ENCODE data around the gene MALSU1. TPM values are rescaled to one million over a fixed set of nuclear protein-coding genes. Genes with fewer than 3 reads are reported as not detected.

The MALSU1 gene
- total RNA-seq, result 50.7 and 54.2 TPM in 2 replicates

DNA sequence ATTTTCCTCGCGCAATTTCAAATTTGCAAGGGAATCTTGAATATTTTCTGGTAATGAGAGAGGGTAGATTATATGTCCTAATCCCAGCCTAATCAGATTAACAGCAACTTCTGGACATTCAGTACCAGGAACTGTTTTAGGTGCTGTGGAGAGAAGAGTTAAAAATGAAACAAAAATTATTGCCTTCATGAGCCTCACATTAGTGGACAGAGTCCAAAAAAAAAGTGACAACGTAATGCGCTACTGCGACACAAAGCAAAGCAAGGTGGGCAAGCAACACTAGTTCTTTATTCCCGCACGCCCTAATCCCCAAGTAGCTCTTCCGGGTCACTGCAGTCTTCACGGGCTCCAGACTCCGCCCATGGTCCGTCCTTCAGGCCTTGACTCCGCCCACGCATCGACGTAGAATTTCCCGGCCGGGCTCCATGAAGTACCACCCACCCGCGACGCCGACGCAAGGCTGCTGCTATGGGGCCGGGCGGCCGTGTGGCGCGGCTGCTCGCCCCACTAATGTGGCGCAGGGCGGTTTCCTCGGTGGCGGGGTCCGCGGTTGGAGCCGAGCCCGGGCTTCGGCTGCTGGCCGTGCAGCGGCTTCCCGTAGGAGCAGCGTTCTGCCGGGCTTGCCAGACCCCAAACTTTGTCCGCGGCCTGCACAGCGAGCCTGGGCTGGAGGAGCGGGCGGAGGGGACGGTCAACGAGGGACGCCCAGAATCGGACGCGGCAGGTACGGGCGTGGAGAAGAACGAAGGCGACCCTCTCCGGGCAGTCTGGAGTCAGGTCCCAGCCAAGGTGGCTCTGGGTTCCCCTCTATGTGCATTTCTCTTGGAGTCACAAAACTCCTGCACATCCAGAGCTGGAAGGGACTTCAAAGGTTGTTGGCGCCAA lies at the start of gene MALSU1:
Gene MALSU1 (plus strand): TSS at position 455 of the 885 bp plus-strand sequence. CDS start 14 bp downstream, at position 469.
- DNase-seq (ENCODE audit: low read depth in 2 of 2), result peak; percentile 90 to 96

DNA sequence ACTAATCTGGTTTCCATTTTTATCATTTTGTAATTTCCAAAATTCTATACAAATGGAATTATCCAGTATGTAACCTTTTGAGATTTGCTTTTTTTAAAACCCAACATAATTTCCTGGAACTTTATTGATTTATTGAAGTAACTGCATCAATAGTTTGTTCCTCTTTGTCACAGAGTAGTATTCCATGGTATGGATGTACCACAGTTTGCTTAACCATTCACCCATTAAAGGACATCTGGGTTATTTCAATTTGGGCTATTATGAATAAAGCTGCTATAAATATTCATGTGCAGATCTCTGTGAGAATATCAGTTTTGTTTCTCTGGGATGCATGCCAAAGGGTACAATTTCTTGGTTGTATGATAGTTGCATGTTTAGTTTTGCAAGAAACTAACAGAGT lies 49.7 kb upstream of the MALSU1 start:
- no peak for DNase-seq (ENCODE audit: low read depth in 2 of 2)

DNA sequence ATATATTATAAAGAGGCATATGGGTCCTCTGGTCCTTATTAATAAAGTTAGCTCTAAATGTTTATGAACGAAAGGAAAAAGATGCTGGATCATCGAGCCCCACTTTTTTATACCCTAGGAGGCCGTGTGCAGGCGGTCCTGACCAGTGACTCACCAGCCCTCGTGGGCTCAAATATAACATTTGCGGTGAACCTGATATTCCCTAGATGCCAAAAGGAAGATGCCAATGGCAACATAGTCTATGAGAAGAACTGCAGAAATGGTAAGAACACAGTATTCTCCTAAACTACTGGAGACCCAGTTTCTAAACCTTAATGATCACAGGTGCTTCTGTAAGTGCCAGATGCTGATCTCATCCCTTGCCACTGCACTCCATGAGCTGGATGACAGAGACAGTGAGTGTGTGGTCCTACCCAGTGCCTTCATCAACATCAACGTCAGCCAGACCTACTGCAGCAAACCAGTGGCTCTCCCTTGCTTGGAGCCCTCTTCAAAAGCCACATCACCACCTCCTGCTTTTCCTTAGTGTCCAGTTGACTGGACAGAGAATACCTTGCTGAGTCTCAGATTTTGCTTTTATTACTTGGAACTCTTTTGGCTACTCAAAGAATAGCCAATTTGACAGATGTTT lies 45.0 kb upstream of the MALSU1 start:
- DNase-seq (ENCODE audit: low read depth in 2 of 2), result no peak

DNA sequence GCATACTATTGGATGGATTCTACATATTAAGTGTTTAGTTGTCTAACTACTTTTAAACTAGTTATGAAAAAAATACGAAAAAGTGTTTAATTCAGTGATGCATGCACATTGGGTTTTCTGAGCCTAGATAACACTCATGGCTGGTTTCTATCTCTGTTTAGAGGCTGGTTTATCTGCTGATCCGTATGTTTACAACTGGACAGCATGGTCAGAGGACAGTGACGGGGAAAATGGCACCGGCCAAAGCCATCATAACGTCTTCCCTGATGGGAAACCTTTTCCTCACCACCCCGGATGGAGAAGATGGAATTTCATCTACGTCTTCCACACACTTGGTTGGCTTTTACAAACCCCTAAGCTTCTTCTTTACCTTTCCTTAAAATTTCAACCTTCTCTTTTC lies 42.4 kb upstream of the MALSU1 start:
- no peak for DNase-seq (ENCODE audit: low read depth in 2 of 2)

GRCh38 chr7:23260371-23260770 lies 38.8 kb upstream of the MALSU1 start:
- no peak for DNase-seq (ENCODE audit: low read depth in 2 of 2)

GRCh38 chr7:23261843-23262452 lies 37.2 kb upstream of the MALSU1 start:
- peak; percentile 30 to 71 for DNase-seq (ENCODE audit: low read depth in 2 of 2)

- no peak for DNase-seq (ENCODE audit: low read depth in 2 of 2)
Observed at GRCh38 chr7:23264916-23265458, 34.2 kb upstream of the MALSU1 start.

DNA sequence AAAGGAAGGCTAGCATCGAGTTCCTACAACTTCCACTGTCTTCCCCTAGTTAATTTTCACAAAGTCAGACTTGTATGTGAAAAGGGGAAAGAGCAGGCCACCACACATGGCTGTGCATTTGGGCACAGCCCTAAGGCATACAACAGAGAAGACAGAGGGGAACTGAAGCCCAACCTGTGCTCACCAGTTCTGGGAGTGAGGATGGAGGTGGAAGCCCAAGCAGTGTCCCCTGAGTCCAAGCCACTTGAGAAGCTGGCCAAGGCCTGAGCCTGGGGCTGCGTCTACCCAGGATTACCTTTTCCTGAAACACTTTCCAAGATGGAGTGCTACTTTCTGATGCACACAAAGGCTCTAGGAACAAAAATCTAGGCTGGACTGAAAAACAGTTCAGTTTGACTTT lies 32.2 kb upstream of the MALSU1 start:
- no peak for DNase-seq (ENCODE audit: low read depth in 2 of 2)

GRCh38 chr7:23267357-23267756 lies 31.8 kb upstream of the MALSU1 start:
- no peak for DNase-seq (ENCODE audit: low read depth in 2 of 2)

- no peak for DNase-seq (ENCODE audit: low read depth in 2 of 2)
Observed at GRCh38 chr7:23268167-23268566, 31.0 kb upstream of the MALSU1 start.

DNA sequence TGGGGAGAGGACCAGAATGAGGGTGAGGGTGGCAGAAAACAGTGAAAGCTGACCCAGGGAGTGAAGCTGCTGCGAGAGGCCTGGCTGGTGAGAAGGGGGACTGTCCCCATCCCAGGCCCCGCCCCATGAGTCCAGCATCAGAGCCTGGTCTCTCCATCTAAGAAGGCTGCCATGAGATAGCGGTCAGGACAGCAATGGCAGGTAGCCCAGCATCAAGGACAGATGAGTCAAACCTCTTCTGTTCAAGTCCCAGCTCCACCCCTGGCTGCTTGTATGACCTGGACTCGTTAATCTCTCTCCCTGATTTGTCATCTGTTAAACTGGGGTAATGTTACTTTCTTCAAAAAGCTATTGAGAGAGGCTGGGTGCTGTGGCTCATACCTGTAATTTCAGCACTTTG lies 30.4 kb upstream of the MALSU1 start:
- DNase-seq (ENCODE audit: low read depth in 2 of 2), result no peak

DNA sequence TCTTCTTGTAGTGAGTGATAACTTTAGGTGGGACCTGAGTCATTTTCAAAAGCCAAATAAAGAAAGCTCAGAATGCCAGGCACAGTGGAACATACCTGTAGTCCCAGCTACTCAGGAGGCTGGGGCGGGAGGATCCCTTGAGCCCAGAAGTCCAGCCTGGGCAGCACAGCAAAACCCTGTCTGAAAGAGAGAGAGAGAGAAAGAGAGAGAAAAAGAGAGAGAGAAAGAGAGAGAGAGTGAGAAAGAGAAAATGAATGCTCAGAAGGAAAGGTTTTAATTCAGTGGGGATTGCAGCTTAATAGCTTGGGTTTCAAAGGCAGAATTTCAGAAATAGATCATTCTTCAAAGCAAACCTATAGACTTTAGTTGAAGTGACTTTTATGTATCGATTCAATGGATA lies 26.9 kb upstream of the MALSU1 start:
- DNase-seq (ENCODE audit: low read depth in 2 of 2), result no peak

DNA sequence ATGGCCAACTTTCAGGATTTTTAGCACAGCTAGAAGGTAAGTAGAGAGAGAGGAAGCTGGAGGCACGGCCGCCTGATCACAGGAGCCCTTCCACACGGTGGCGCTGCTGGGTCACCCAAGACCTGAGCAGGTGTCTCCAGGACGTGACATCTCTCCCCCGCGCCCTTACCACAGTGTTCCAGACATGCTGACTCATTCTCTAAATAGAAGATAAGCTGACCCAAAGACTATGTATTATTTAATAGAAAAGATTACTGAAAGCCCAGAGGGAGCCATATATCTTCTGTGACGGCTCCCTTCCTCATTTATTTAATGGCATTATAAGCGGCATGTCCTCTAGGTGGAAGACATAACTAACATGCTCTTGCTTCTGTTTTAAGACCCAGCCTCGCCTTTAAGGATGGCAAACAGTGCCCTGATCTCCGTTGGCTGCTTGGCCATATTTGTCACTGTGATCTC lies 26.0 kb upstream of the MALSU1 start:
- DNase-seq (ENCODE audit: low read depth in 2 of 2), result peak; percentile 32 to 93

DNA sequence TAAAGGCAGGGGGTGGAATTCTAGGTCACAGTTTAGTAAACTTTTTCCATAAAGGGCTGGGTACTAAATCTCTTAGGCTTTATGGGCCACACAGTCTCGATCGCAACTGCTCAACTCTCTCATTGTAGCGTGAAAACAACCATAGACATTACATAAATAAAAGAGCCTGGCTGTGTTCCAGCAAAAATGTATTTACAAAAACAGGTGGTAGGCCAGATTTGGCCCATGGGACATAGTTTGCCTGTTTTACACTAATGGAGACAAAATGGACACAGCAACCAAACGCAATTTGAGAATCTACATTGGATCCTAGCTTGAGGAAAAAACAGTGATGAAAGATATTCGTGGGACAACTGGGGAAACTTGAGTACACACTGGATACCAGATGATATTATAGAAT lies 23.2 kb upstream of the MALSU1 start:
- DNase-seq (ENCODE audit: low read depth in 2 of 2), result peak in 1 of 2 donors; percentile 46

GRCh38 chr7:23276376-23276775 lies 22.8 kb upstream of the MALSU1 start:
- no peak for DNase-seq (ENCODE audit: low read depth in 2 of 2)

GRCh38 chr7:23276947-23277346 lies 22.2 kb upstream of the MALSU1 start:
- no peak for DNase-seq (ENCODE audit: low read depth in 2 of 2)

GRCh38 chr7:23277359-23277989 lies 21.7 kb upstream of the MALSU1 start:
- peak; percentile 27 to 69 for DNase-seq (ENCODE audit: low read depth in 2 of 2)

- DNase-seq (ENCODE audit: low read depth in 2 of 2), result no peak
Observed at GRCh38 chr7:23279819-23280525, 19.2 kb upstream of the MALSU1 start.

DNA sequence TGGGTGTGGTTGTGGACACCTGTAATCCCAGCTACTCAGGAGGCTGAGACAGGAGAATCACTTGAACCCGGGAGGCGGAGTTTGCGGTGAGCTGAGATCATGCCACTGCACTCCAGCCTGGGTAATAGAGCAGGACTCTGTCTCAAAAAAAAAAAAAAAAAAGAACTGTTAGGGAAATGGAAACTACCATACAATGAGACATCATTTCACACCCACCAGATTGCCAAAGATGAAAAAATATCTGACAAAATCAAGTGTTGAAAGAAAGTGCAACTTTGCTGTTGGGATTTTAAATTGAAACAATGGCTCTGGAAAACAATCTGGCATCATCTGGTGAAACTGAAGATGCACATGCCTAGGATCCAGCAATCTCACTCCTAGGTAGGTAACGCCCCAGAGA lies 16.1 kb upstream of the MALSU1 start:
- DNase-seq (ENCODE audit: low read depth in 2 of 2), result no peak

DNA sequence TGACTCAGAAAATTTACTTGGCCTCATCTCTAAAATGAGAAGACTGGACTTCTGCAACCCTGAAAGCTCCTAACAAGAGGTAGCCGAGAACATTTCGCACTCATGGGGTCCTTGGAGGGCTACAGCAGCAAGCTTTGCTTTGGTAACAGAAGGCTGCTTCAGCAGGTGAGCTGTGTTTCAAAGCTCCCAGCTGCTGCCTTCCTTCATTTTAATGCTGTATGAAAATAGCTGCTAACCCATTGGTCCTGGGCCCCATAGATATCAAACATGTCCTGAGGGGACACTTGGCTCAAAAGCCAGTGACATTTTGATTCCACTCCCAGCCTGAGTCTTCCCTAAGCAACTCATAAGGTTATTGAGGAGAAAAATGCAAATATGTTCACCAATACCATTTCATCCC lies 14.3 kb upstream of the MALSU1 start:
- DNase-seq (ENCODE audit: low read depth in 2 of 2), result no peak
